ENCODE results near the gene OR51B5. TPM values are rescaled to one million over a fixed set of nuclear protein-coding genes. Genes with fewer than 3 reads are reported as not detected.
"Not testable (repeated sequence)": the region's sequence is repeated elsewhere in the genome, so short reads cannot be mapped to it uniquely, and the experiment has no call there.

The OR51B5 gene
- total and polyA plus RNA-seq, 7 donors = 1.3 TPM; not detected in 6

GRCh38 chr11:5336331-5336730 is 7.0 kb downstream of the OR51B5 start:
- Histone ChIP-seq H3K9me3 (no peaks in the 10 kb centered on the region), H3K36me3 (no peaks in the 10 kb centered on the region), H3K27ac (no peak overlapping the region), H3K4me1 (no peaks in the 10 kb centered on the region), H3K27me3 (no peaks in the 10 kb centered on the region), H3K4me3 (no peak overlapping the region)
- TF ChIP-seq POLR2A (IDR thresholded peaks at IDR 0.05) (no peak), EP300 (IDR thresholded peaks at IDR 0.05) (no peak), CTCF (IDR thresholded peaks at IDR 0.05) (no peak), POLR2AphosphoS5 (IDR thresholded peaks at IDR 0.05) (no peak)
- DNase-seq = no peak
- intact Hi-C loops (cut with DNase I) = no loop called here

GRCh38 chr11:5335170-5335569 is 8.2 kb downstream of the OR51B5 start:
- TF ChIP-seq POLR2A (IDR thresholded peaks at IDR 0.05) = no peak
- H3K27me3 ChIP-seq = no peaks in the 10 kb centered on the region
- H3K4me1 ChIP-seq = no peaks in the 10 kb centered on the region
- H3K36me3 ChIP-seq = no peaks in the 10 kb centered on the region
- H3K4me3 ChIP-seq = no peak overlapping the region
- no peak overlapping the region for H3K27ac ChIP-seq
- intact Hi-C loops (cut with DNase I) = no loop called here
- no peak for DNase-seq
- 23 to 56% methylated on average over 1 of the region's 1 CpG for WGBS, 2 donors
- no peaks in the 10 kb centered on the region for H3K9me3 ChIP-seq

GRCh38 chr11:5324197-5324596 is 19.1 kb downstream of the OR51B5 start, which contains the start of gene OR51B2:
Gene OR51B2, minus strand, starts transcription at chr11:5324297. Its CDS starts 0 bp downstream, at chr11:5324297.
- no peak within 1 kb of the TSS for H3K4me3 ChIP-seq
- peaks cover 0 to 2% (median 0%) of the 10 kb centered on the region in 4 donors for H3K9me3 ChIP-seq
- no peaks in the 10 kb centered on the region for H3K4me1 ChIP-seq
- 63 to 73% methylated on average over 3 of the region's 3 CpGs for WGBS, 2 donors
- no peak for TF ChIP-seq POLR2AphosphoS5 (IDR thresholded peaks at IDR 0.05)
- no peak for TF ChIP-seq CTCF (IDR thresholded peaks at IDR 0.05)
- TF ChIP-seq EP300 (IDR thresholded peaks at IDR 0.05) = no peak
- TF ChIP-seq POLR2A (IDR thresholded peaks at IDR 0.05) = no peak
- no peak within 1 kb of the TSS for H3K27ac ChIP-seq
- H3K27me3 ChIP-seq = no peaks in the 10 kb centered on the region
- H3K36me3 ChIP-seq = no peaks in the 10 kb centered on the region
- intact Hi-C loops (cut with DNase I) = no loop called here
- DNase-seq = no peak

GRCh38 chr11:5317292-5317691 is 26.0 kb downstream of the OR51B5 start:
- Histone ChIP-seq H3K9me3 (no peaks in the 10 kb centered on the region), H3K27me3 (no peaks in the 10 kb centered on the region), H3K4me1 (no peaks in the 10 kb centered on the region), H3K27ac (no peak overlapping the region), H3K36me3 (no peaks in the 10 kb centered on the region), H3K4me3 (no peak overlapping the region)
- 41 to 68% methylated on average over 5 of the region's 5 CpGs for WGBS, 2 donors
- TF ChIP-seq POLR2A (IDR thresholded peaks at IDR 0.05) (no peak), EP300 (IDR thresholded peaks at IDR 0.05) (no peak), CTCF (IDR thresholded peaks at IDR 0.05) (no peak), POLR2AphosphoS5 (IDR thresholded peaks at IDR 0.05) (no peak)
- no peak for DNase-seq
- intact Hi-C loops (cut with DNase I) = no loop called here

- WGBS, 2 donors = 79 to 87% methylated on average over 3 of the region's 3 CpGs
- H3K4me1 ChIP-seq; H3K36me3 ChIP-seq; H3K9me3 ChIP-seq; DNase-seq; H3K27ac ChIP-seq; intact Hi-C loops (cut with DNase I); H3K27me3 ChIP-seq; H3K4me3 ChIP-seq: not testable (repeated sequence)
These were observed 29.8 kb downstream of the OR51B5 start for GRCh38 chr11:5313326-5314023.

- no peak for DNase-seq
- Histone ChIP-seq H3K4me1 (no peaks in the 10 kb centered on the region), H3K27ac (no peak overlapping the region), H3K36me3 (no peaks in the 10 kb centered on the region), H3K9me3 (no peaks in the 10 kb centered on the region), H3K27me3 (no peaks in the 10 kb centered on the region), H3K4me3 (no peak overlapping the region)
- intact Hi-C loops (cut with DNase I) = no loop called here
- no peak for TF ChIP-seq POLR2A (IDR thresholded peaks at IDR 0.05)
- no peak for TF ChIP-seq CTCF (IDR thresholded peaks at IDR 0.05)
- no peak for TF ChIP-seq EP300 (IDR thresholded peaks at IDR 0.05)
- no peak for TF ChIP-seq POLR2AphosphoS5 (IDR thresholded peaks at IDR 0.05)
- WGBS, 2 donors = 95 to 96% methylated on average over 1 of the region's 1 CpG
These were observed 32.9 kb downstream of the OR51B5 start for GRCh38 chr11:5310423-5310822.

Data from sigmoid colon (tissue), 7 donors.